MG63 (cell line): ENCODE measurements around the gene NPIPA5. TPM values are rescaled to one million over a fixed set of nuclear protein-coding genes. Genes with fewer than 3 reads are reported as not detected.
A peak's percentile ranks its signal among the peaks of the same experiment; 100 is the strongest.
"Not testable (repeated sequence)": the region's sequence is repeated elsewhere in the genome, so short reads cannot be mapped to it uniquely, and the experiment has no call there.

ENCODE experiments used
- DNase-seq: peaks from one replicate; pipeline ENCODE4 v3.0.0-alpha.2; 2020
- H3K27me3 ChIP-seq: fragments of 250-450 bp; sonication (Bioruptor Pico); 2 replicates; pipeline ENCODE4 v1.5.1; 2020; ENCODE audit warnings: mild to moderate bottlenecking, moderate library complexity
- H3K36me3 ChIP-seq: fragments of 250-450 bp; sonication (Bioruptor Pico); 2 replicates; pipeline ENCODE4 v1.5.1; 2020; ENCODE audit warnings: mild to moderate bottlenecking, moderate library complexity
- H3K4me3 ChIP-seq: fragments of 250-450 bp; sonication (Bioruptor Pico); 2 replicates; pipeline ENCODE4 v1.5.1; 2020; ENCODE audit warnings: mild to moderate bottlenecking, moderate library complexity
- H3K9me3 ChIP-seq: fragments of 250-450 bp; sonication (Bioruptor Pico); 2 replicates; pipeline ENCODE4 v1.5.1; 2020; ENCODE audit warnings: mild to moderate bottlenecking, moderate library complexity
- total RNA-seq: library from RNA; depleted of rRNA; stranded (reverse); fragments of >200 nt; shearing (Covaris generic); gene quantifications from 2 replicates; pipeline ENCODE4 v1.2.3, GENCODE V29; 2014; ENCODE audit warnings: low replicate concordance

NPIPA5 gene
- total RNA-seq, 1 experiment from 2014 or later, result 16.7 TPM

GRCh38 chr16:15398618-15399316 is 20.7 kb upstream of the NPIPA5 start:
- DNase-seq, result no peak
- Histone ChIP-seq H3K4me3 (no peak overlapping the region), H3K36me3 (no peaks in the 10 kb centered on the region), H3K27me3 (no peaks in the 10 kb centered on the region), H3K9me3 (no peaks in the 10 kb centered on the region)

GRCh38 chr16:15396948-15397594 is 19.0 kb upstream of the NPIPA5 start:
- no peaks in the 10 kb centered on the region; the same call in 1 of the 2 replicates for H3K9me3 ChIP-seq
- no peaks in the 10 kb centered on the region for H3K27me3 ChIP-seq
- no peaks in the 10 kb centered on the region for H3K36me3 ChIP-seq
- no peak overlapping the region for H3K4me3 ChIP-seq
- DNase-seq, result no peak

GRCh38 chr16:15396509-15396829 is 18.4 kb upstream of the NPIPA5 start:
- not testable (repeated sequence) for DNase-seq, H3K36me3 ChIP-seq, H3K9me3 ChIP-seq, H3K27me3 ChIP-seq
- peak overlapping the region; percentile 46 for H3K4me3 ChIP-seq

GRCh38 chr16:15395631-15396508 is 17.8 kb upstream of the NPIPA5 start, which contains the start of gene MPV17L:
Gene MPV17L, plus strand, starts transcription at chr16:15395754. Its CDS starts 144 bp downstream, at chr16:15395898.
- H3K36me3 ChIP-seq, H3K9me3 ChIP-seq, H3K27me3 ChIP-seq: not testable (repeated sequence)
- DNase-seq, result peak; percentile 53
- H3K4me3 ChIP-seq, result peak within 1 kb of the TSS; percentile 46

- H3K4me3 ChIP-seq, DNase-seq, H3K36me3 ChIP-seq, H3K9me3 ChIP-seq, H3K27me3 ChIP-seq: not testable (repeated sequence)
These were observed 14.9 kb upstream of the NPIPA5 start for GRCh38 chr16:15393025-15393424.

GRCh38 chr16:15389916-15390315 is 11.8 kb upstream of the NPIPA5 start:
- H3K27me3 ChIP-seq, H3K36me3 ChIP-seq: not testable (repeated sequence)

GRCh38 chr16:15388060-15388459 is 10.0 kb upstream of the NPIPA5 start:
- H3K27me3 ChIP-seq, H3K9me3 ChIP-seq, H3K36me3 ChIP-seq, DNase-seq, H3K4me3 ChIP-seq: not testable (repeated sequence)

More at GRCh38 chr16:15389916-15390315, 11.8 kb upstream of the NPIPA5 start:
- H3K4me3 ChIP-seq, DNase-seq, H3K9me3 ChIP-seq: not testable (repeated sequence)

- not testable (repeated sequence) for DNase-seq
These were observed 4.7 kb upstream of the NPIPA5 start for GRCh38 chr16:15382810-15383209.

GRCh38 chr16:15357495-15357894 is 20.6 kb downstream of the NPIPA5 start:
- not testable (repeated sequence) for H3K9me3 ChIP-seq

More at GRCh38 chr16:15382810-15383209, 4.7 kb upstream of the NPIPA5 start:
- not testable (repeated sequence) for H3K27me3 ChIP-seq, H3K4me3 ChIP-seq, H3K9me3 ChIP-seq, H3K36me3 ChIP-seq

GRCh38 chr16:15354846-15355245 is 23.2 kb downstream of the NPIPA5 start:
- not testable (repeated sequence) for H3K9me3 ChIP-seq, H3K27me3 ChIP-seq, H3K4me3 ChIP-seq, H3K36me3 ChIP-seq, DNase-seq

More at GRCh38 chr16:15357495-15357894, 20.6 kb downstream of the NPIPA5 start:
- H3K36me3 ChIP-seq, DNase-seq, H3K27me3 ChIP-seq, H3K4me3 ChIP-seq: not testable (repeated sequence)

GRCh38 chr16:15352852-15353251 is 25.2 kb downstream of the NPIPA5 start:
- H3K27me3 ChIP-seq, DNase-seq, H3K4me3 ChIP-seq, H3K36me3 ChIP-seq, H3K9me3 ChIP-seq: not testable (repeated sequence)

GRCh38 chr16:15351745-15352144 is 26.3 kb downstream of the NPIPA5 start:
- DNase-seq, H3K36me3 ChIP-seq, H3K9me3 ChIP-seq, H3K4me3 ChIP-seq, H3K27me3 ChIP-seq: not testable (repeated sequence)

- H3K9me3 ChIP-seq, DNase-seq, H3K4me3 ChIP-seq, H3K36me3 ChIP-seq, H3K27me3 ChIP-seq: not testable (repeated sequence)
These were observed 26.8 kb downstream of the NPIPA5 start for GRCh38 chr16:15351251-15351650.

- not testable (repeated sequence) for H3K27me3 ChIP-seq, H3K36me3 ChIP-seq, H3K9me3 ChIP-seq, DNase-seq, H3K4me3 ChIP-seq
These were observed 29.4 kb downstream of the NPIPA5 start for GRCh38 chr16:15348721-15349120.

- not testable (repeated sequence) for H3K36me3 ChIP-seq, H3K27me3 ChIP-seq, DNase-seq, H3K9me3 ChIP-seq, H3K4me3 ChIP-seq
These were observed 35.8 kb downstream of the NPIPA5 start for GRCh38 chr16:15342337-15342736.

GRCh38 chr16:15338986-15339385 is 39.1 kb downstream of the NPIPA5 start:
- DNase-seq, H3K36me3 ChIP-seq, H3K4me3 ChIP-seq, H3K27me3 ChIP-seq, H3K9me3 ChIP-seq: not testable (repeated sequence)

GRCh38 chr16:15337974-15338605 is 40.0 kb downstream of the NPIPA5 start:
- H3K9me3 ChIP-seq, result not testable (repeated sequence)

More at GRCh38 chr16:15337974-15338605, 40.0 kb downstream of the NPIPA5 start:
- not testable (repeated sequence) for DNase-seq, H3K27me3 ChIP-seq, H3K36me3 ChIP-seq, H3K4me3 ChIP-seq
